ENCODE measurements around the gene JAK1.

The JAK1 gene

DNA sequence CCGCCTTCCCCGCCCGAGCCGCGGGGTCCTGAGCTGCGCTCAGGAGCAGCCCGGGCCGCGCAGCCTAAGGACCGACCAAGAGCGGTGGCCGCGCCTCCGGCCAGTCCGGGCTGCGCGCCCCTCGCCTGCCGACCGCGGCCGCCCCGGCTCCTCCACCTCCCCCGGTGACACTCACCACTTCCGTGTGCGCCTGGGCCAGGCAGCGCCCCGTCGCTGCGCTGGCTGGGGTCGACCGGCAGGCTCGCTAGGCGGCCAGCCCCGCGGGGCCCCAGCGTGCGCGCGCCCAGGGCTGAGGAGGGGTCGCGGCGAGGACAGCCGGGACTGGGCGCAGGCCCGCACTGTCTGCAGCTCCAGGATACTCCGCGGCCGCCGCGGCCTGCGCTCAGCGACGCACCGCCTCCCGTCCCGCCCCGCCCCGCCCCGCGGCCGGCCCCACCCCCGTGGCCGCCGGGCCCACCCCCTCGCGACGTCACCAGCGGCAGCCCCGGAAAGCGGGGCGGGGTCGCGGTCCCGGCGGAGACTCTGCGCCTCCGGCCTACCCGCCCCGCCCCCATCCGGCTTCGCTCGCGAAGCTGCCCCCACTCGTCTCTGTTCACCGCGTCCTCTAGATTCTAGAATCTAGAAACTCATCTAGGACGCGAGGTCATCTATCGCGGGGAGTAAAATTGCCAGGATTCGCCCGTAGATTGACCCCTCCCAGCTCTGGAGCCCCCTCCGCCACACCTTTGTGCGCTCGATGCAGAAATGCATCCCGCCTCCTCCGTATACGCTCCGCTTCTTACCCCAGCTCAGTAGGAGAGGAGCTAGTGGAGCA is at the start of gene JAK1:
Gene JAK1, minus strand, starts transcription at position 392 of the 814 bp plus-strand sequence. CDS start 80,285 bp downstream, outside the sequence.
- TF ChIP-seq, protein P1, sequence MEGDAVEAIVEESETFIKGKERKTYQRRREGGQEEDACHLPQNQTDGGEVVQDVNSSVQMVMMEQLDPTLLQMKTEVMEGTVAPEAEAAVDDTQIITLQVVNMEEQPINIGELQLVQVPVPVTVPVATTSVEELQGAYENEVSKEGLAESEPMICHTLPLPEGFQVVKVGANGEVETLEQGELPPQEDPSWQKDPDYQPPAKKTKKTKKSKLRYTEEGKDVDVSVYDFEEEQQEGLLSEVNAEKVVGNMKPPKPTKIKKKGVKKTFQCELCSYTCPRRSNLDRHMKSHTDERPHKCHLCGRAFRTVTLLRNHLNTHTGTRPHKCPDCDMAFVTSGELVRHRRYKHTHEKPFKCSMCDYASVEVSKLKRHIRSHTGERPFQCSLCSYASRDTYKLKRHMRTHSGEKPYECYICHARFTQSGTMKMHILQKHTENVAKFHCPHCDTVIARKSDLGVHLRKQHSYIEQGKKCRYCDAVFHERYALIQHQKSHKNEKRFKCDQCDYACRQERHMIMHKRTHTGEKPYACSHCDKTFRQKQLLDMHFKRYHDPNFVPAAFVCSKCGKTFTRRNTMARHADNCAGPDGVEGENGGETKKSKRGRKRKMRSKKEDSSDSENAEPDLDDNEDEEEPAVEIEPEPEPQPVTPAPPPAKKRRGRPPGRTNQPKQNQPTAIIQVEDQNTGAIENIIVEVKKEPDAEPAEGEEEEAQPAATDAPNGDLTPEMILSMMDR (IDR thresholded peaks at IDR 0.05; ENCODE audit: low read length, missing control alignments), result no peak
- DNase-seq (ENCODE audit: low read depth), result peak; percentile 81
- peak within 1 kb of the TSS; percentile 80 for H3K4me3 ChIP-seq (replicated peaks; ENCODE audit: low read depth, low read length)

DNA sequence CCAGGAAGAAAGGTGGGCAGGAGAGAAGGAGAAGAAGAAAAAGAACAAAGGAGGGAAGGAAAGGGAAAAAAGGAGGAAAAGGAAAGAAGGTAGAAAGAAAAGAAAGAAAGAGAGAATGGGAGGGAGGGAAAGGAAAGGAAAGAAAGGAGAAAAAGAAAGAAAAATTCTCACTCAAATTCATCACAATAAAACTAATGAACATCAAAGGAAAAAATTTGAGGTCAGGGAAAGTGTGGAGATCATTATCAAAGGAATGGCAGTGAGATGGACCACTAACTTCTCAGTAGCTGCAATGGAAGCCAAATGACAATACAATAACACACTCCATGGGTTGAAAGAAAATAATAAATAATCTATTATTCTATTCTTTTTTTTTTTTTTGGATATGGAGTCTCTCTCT is 48.0 kb upstream of the JAK1 start:
- no peak for DNase-seq (ENCODE audit: low read depth)
- TF ChIP-seq, protein P1 (IDR thresholded peaks at IDR 0.05; ENCODE audit: low read length, missing control alignments), result no peak
- no peak overlapping the region for H3K4me3 ChIP-seq (replicated peaks; ENCODE audit: low read depth, low read length)

DNA sequence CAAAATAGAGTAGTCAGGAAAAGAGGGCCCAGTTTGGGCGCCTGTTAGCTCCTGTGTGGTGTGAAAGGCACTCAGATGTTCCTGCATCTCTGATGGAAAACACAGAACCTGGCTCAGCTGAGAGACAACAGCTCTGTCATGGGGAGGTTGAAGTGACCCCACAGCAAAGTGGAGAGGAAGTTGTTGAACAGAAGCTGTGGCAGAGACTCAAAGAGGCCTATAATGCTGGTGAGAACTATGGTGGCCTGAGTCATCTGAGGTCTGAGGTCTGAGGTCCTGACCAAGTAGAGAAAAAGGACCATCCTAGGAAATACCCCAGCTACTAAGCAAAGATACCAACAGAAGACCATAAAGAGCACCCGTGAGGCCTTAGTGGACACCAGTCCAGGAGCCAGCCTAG is 45.6 kb upstream of the JAK1 start:
- no peak overlapping the region for H3K4me3 ChIP-seq (replicated peaks; ENCODE audit: low read depth, low read length)
- TF ChIP-seq, protein P1 (IDR thresholded peaks at IDR 0.05; ENCODE audit: low read length, missing control alignments), result no peak
- DNase-seq (ENCODE audit: low read depth), result no peak

DNA sequence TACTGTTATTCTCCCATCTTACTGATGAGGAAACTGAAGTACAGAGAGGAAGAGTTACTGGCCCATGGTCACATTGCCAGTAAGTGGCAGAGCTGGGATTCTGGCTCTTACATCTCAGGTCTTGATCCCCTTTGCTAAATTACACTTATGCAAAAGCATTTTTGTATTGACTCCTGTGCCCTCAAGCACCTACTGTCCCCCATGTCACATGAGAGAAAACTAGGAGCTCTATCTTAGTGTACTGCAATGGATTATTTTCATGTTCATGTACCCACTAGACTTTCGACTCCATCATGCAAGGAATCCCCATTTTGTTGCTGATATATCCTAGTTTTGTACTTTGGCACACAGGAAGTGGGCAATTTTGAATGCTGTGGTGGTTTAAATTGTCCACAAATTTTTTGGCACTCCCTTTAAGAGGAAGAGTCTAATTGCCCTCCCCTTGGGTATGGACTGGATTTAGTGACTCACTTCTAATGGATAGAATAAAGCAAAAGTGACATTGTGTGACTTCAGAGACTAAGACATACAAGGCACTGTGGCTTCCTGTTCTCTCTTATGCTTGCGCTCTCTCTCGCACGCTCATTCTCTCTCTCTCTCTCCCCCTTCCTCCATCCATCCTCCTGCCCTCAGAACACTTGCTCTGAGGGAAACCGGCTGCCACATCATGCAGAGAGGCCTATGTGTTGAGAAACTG is 43.5 kb upstream of the JAK1 start:
- H3K4me3 ChIP-seq (replicated peaks; ENCODE audit: low read depth, low read length), result no peak overlapping the region
- no peak for DNase-seq (ENCODE audit: low read depth)
- TF ChIP-seq, protein P1 (IDR thresholded peaks at IDR 0.05; ENCODE audit: low read length, missing control alignments), result no peak

DNA sequence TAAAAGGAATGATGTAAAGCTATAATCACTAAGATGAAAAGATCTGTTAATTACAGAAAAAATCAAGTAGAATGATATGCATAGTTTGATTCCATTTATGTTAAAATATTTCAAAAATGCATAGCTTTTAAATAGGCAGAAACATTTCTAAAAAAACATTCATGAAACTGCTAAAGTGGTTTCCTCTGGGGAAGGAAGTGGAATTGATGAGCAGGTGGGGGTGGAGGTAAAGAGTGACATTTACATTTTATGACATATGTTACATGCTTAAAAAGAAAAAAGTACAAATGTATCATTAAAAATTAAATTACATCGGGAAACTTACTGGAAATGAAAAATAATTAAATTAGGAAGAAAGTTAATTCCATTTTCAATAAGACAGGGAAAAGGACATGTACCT is 42.8 kb upstream of the JAK1 start:
- no peak overlapping the region for H3K4me3 ChIP-seq (replicated peaks; ENCODE audit: low read depth, low read length)
- TF ChIP-seq, protein P1 (IDR thresholded peaks at IDR 0.05; ENCODE audit: low read length, missing control alignments), result no peak
- DNase-seq (ENCODE audit: low read depth), result no peak

DNA sequence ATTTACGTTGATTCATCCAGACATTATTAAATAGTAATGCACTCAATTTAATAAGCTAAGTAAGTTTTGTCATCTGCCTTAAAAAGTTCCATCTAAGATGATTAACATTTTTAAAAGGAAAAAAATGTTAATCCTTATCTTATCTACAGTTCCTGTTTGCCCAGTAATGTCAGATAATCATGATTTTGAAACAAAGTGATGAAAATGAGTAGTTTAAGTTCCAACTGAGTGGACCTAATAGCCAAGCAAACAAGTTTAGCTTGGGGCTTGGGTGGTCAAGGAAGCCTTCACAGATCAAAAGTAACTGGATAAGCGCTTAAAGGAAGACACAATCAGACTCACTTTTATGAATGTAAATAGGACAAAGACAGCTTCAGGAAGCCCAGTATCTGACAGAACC is 40.5 kb upstream of the JAK1 start:
- no peak overlapping the region for H3K4me3 ChIP-seq (replicated peaks; ENCODE audit: low read depth, low read length)
- no peak for DNase-seq (ENCODE audit: low read depth)
- TF ChIP-seq, protein P1 (IDR thresholded peaks at IDR 0.05; ENCODE audit: low read length, missing control alignments), result no peak

Measured in fibroblast of pulmonary artery (primary cell).